SK-N-SH (cell line): ENCODE results near the gene CPLX1. TPM values are rescaled to one million over a fixed set of nuclear protein-coding genes. Genes with fewer than 3 reads are reported as not detected.

Experiments used
- CTCF ChIA-PET: fragments of 300-600, 350-600 bp; formaldehyde crosslinking; extraction: SDS; loops from one replicate; lab custom pipeline; 2021; lab: Yijun Ruan, JAX
- POLR2A ChIA-PET: fragments of 350-600 bp; sonication (Branson Sonifier 250); formaldehyde crosslinking; extraction: SDS; loops from one replicate; lab custom pipeline; 2020; ENCODE audit warnings: antibody characterized with exemption, inconsistent platforms; lab: Yijun Ruan, JAX
- DNase-seq: peaks from one replicate; pipeline ENCODE4 v3.0.0; 2012
- H2AFZ ChIP-seq: fragments of 200-600 bp; sonication (generic); 2 replicates; pipeline ENCODE4 v1.8.1; 2016; ENCODE audit warnings: antibody characterized with exemption, mild to moderate bottlenecking, low read depth
- H3F3A ChIP-seq: fragments of 200-600 bp; sonication (generic); replicated peaks from 2 replicates; pipeline ENCODE3; 2016; ENCODE audit warnings: antibody characterized with exemption, mild to moderate bottlenecking; ENCODE audit not compliant: insufficient read depth
- H3K27ac ChIP-seq, 2 experiments: fragments of 200-500 bp in 1 of 2; fragments of 200-600 bp in 1 of 2; sonication (Bioruptor generic) in 1 of 2; sonication (generic), shearing (Covaris generic) in 1 of 2; 2 replicates each; pipeline versions ENCODE4 v1.5.1 to v1.6.1; 2014 to 2016; ENCODE audit warnings: low read depth in 2 of 2, inconsistent platforms in 1 of 2, low read length in 1 of 2, mild to moderate bottlenecking in 1 of 2, mixed read lengths in 1 of 2
- H3K27me3 ChIP-seq: fragments of 200-600 bp; sonication (generic), shearing (Covaris generic); 2 replicates; pipeline ENCODE4 v1.6.1; 2016; ENCODE audit warnings: mixed run types; ENCODE audit not compliant: insufficient read depth
- H3K36me3 ChIP-seq, 2 experiments: fragments of 200-500 bp in 1 of 2; fragments of 200-600 bp in 1 of 2; sonication (Bioruptor generic) in 1 of 2; sonication (generic) in 1 of 2; replicated peaks in 1 of 2; 2 replicates each; pipeline versions ENCODE3 to v1.5.1; 2014 to 2016; ENCODE audit warnings: low read length in 1 of 2, mild to moderate bottlenecking in 1 of 2; ENCODE audit not compliant: insufficient read depth in 2 of 2, control insufficient read depth in 1 of 2
- H3K4me1 ChIP-seq, 2 experiments: fragments of 200-500 bp in 1 of 2; fragments of 200-600 bp in 1 of 2; sonication (Bioruptor generic) in 1 of 2; sonication (generic), shearing (Covaris generic) in 1 of 2; 2 replicates each; pipeline versions ENCODE4 v1.5.1 to v1.6.1; 2014 to 2016; ENCODE audit warnings: low read depth in 1 of 2, low read length in 1 of 2, mixed run types in 1 of 2; ENCODE audit not compliant: insufficient read depth in 2 of 2, control insufficient read depth in 1 of 2
- H3K4me2 ChIP-seq: fragments of 200-600 bp; sonication (generic), shearing (Covaris generic); 2 replicates; pipeline ENCODE4 v1.6.1; 2017; ENCODE audit warnings: mixed run types
- H3K4me3 ChIP-seq, 2 experiments: fragments of 200-500 bp in 1 of 2; fragments of 200-600 bp in 1 of 2; sonication (Bioruptor generic) in 1 of 2; sonication (generic), shearing (Covaris generic) in 1 of 2; 2 replicates each; pipeline versions ENCODE4 v1.5.1 to v1.8.1; 2014 to 2016; ENCODE audit warnings: low read depth in 2 of 2, inconsistent platforms in 1 of 2, low read length in 1 of 2, mild to moderate bottlenecking in 1 of 2, mixed read lengths in 1 of 2, moderate library complexity in 1 of 2
- H3K79me2 ChIP-seq: fragments of 200-600 bp; sonication (generic); 2 replicates; pipeline ENCODE4 v1.8.1; 2017; ENCODE audit warnings: mild to moderate bottlenecking; ENCODE audit not compliant: insufficient read depth
- H3K9ac ChIP-seq: fragments of 200-600 bp; sonication (generic); 2 replicates; pipeline ENCODE4 v1.6.1; 2017; ENCODE audit warnings: mixed run types
- H3K9me2 ChIP-seq: fragments of 200-600 bp; sonication (generic); 2 replicates; pipeline ENCODE4 v1.6.1; 2017; ENCODE audit warnings: mixed run types
- H3K9me3 ChIP-seq: fragments of 200-600 bp; sonication (generic); 2 replicates; pipeline ENCODE4 v1.6.1; 2017; ENCODE audit warnings: mixed run types, mild to moderate bottlenecking, moderate library complexity
- H4K20me1 ChIP-seq: fragments of 200-600 bp; sonication (generic); 2 replicates; pipeline ENCODE4 v1.6.1; 2017; ENCODE audit warnings: mild to moderate bottlenecking, mixed run types; ENCODE audit not compliant: insufficient read depth
- CTCF ChIP-seq: fragments of 200-600 bp; sonication (generic); IDR thresholded peaks from 2 replicates; pipeline ENCODE4 v1.6.1; 2017; ENCODE audit warnings: antibody characterized with exemption, mild to moderate bottlenecking, moderate library complexity
- EZH2phosphoT487 ChIP-seq: fragments of 200-600 bp; sonication (generic); IDR thresholded peaks from 2 replicates; pipeline ENCODE4 v1.6.1; 2017; ENCODE audit warnings: low read depth, mixed run types, mild to moderate bottlenecking, antibody characterized with exemption, moderate library complexity, borderline replicate concordance
- FOSL2 ChIP-seq: IDR thresholded peaks from 2 replicates; pipeline ENCODE4 v1.4.0; 2012; ENCODE audit warnings: low read depth, mild to moderate bottlenecking, moderate library complexity, borderline replicate concordance
- FOXM1 ChIP-seq: IDR thresholded peaks from 2 replicates; pipeline ENCODE4 v1.4.0; 2012; ENCODE audit warnings: low read depth, mild to moderate bottlenecking
- GATA2 ChIP-seq: sonication (generic); formaldehyde crosslinking; IDR thresholded peaks from 2 replicates; pipeline ENCODE4 v1.5.0; 2020; ENCODE audit warnings: mild to moderate bottlenecking, missing genetic modification reagents
- IRF3 ChIP-seq: fragments of 150-350 bp; IDR thresholded peaks from 2 replicates; pipeline ENCODE4 v1.6.1; 2016; ENCODE audit warnings: mild to moderate bottlenecking, low read depth, low read length
- JUND ChIP-seq: IDR thresholded peaks from 2 replicates; pipeline ENCODE4 v1.4.0; 2012
- NRF1 ChIP-seq: IDR thresholded peaks from 2 replicates; pipeline ENCODE4 v1.6.1; 2012; ENCODE audit warnings: low read depth, mild to moderate bottlenecking, low read length
- PBX3 ChIP-seq: IDR thresholded peaks from 2 replicates; pipeline ENCODE4; 2012
- POLR2AphosphoS5 ChIP-seq: IDR thresholded peaks from 2 replicates; pipeline ENCODE4 v1.6.1; 2012; ENCODE audit warnings: low read depth, low read length
- RAD21 ChIP-seq: IDR thresholded peaks from 2 replicates; pipeline ENCODE4 v1.6.1; 2012; ENCODE audit warnings: mild to moderate bottlenecking, low read length
- RCOR1 ChIP-seq: fragments of 150-350 bp; IDR thresholded peaks from 2 replicates; pipeline ENCODE4 v1.6.1; 2017; ENCODE audit warnings: antibody characterized with exemption, low read length
- RXRA ChIP-seq: IDR thresholded peaks from 2 replicates; pipeline ENCODE4 v1.4.0; 2012; ENCODE audit warnings: low read depth, mild to moderate bottlenecking, borderline replicate concordance
- SMC3 ChIP-seq: IDR thresholded peaks from 2 replicates; pipeline ENCODE4 v1.6.1; 2012; ENCODE audit warnings: low read depth, low read length, improper control_type of control experiment
- TCF12 ChIP-seq: IDR thresholded peaks from 2 replicates; pipeline ENCODE4 v1.4.0; 2012
- USF2 ChIP-seq: fragments of 150-350 bp; IDR thresholded peaks from 2 replicates; pipeline ENCODE4 v1.6.1; 2017; ENCODE audit warnings: antibody characterized with exemption, low read length, low read depth, borderline replicate concordance
- WGBS: methylation state at CpG from one replicate; pipeline ENCODE4 v1.1.6; 2017; ENCODE audit warnings: low lambda C conversion rate; 5-methylcytosine and 5-hydroxymethylcytosine counted together
- polyA plus RNA-seq, 3 experiments: library from polyadenylated mRNA; depleted of rRNA; stranded (reverse); fragments of >200 nt; gene quantifications; 2 replicates each; pipeline ENCODE4 v1.2.3, GENCODE V29; 2012

The CPLX1 gene
- polyA plus RNA-seq, 1 of the 3 experiments (the other 2 are of a cell fraction) = 0.56 TPM

GRCh38 chr4:793093-793861, 32.7 kb downstream of the CPLX1 start:
- ChIA-PET CTCF (interaction anchor here (2.3 kb wide), 1 partner anchor 10 kb away, joined by 7 read pairs; no protein-coding TSS in a partner anchor), POLR2A (no interaction called here)
- Histone ChIP-seq H3K4me1 (peaks cover 0 to 20% of the 10 kb centered on the region in 2 experiments; a peak in 1 of 4 replicates), H3K9ac (no peak overlapping the region), H2AFZ (no peak overlapping the region), H3K4me2 (no peak overlapping the region), H3K9me2 (no peaks in the 10 kb centered on the region), H3K36me3 (no peaks in the 10 kb centered on the region)
- DNase-seq = no peak
- TF ChIP-seq TCF12 (no peak), PBX3 (no peak), JUND (no peak), RXRA (no peak), FOSL2 (no peak), FOXM1 (no peak), NRF1 (no peak), SMC3 (no peak), RCOR1 (no peak), EZH2phosphoT487 (no peak), IRF3 (no peak), GATA2 (no peak), RAD21 (no peak), POLR2AphosphoS5 (no peak), USF2 (no peak), CTCF (no peak)
- TF ChIP-seq, all 33 proteins: peak for 0
- Histone ChIP-seq H3K79me2 (no peaks in the 10 kb centered on the region), H3K4me3 (no peak overlapping the region), H4K20me1 (no peaks in the 10 kb centered on the region), H3K27ac (no peak overlapping the region), H3K27me3 (0 out of 2 replicates have a peak, but pooled peaks cover 5% of the 10 kb centered on the region), H3F3A (no peaks in the 10 kb centered on the region), H3K9me3 (no peaks in the 10 kb centered on the region)
- WGBS = 82% methylated on average over 6 of the region's 19 CpGs
